Ascending aorta (tissue), 2 donors: ENCODE data around the gene CD44. TPM values are rescaled to one million over a fixed set of nuclear protein-coding genes. Genes with fewer than 3 reads are reported as not detected.

Source experiments
- DNase-seq, 2 donors: peaks; one replicate each; pipeline ENCODE4 v3.0.0-alpha.2; 2019; ENCODE audit warnings: low spot score in 2 of 2
- H3K27ac ChIP-seq, 2 donors: fragments of 200-600 bp; sonication (generic); one replicate each; pipeline ENCODE4 v1.5.1; 2016 to 2017; ENCODE audit warnings: mild to moderate bottlenecking in 1 of 2
- H3K27me3 ChIP-seq: fragments of 200-600 bp; sonication (generic); one replicate; pipeline ENCODE4 v1.5.1; 2017
- H3K36me3 ChIP-seq, 2 donors: fragments of 200-600 bp; sonication (generic); one replicate each; pipeline ENCODE4 v1.5.1; 2016
- H3K4me1 ChIP-seq, 2 donors: fragments of 200-600 bp; sonication (generic); one replicate each; pipeline ENCODE4 v1.5.1; 2016 to 2017; ENCODE audit warnings: mild to moderate bottlenecking in 1 of 2
- H3K4me3 ChIP-seq, 2 donors: fragments of 200-600 bp; sonication (generic); one replicate each; pipeline ENCODE4 v1.5.1; 2016 to 2017; ENCODE audit warnings: mild to moderate bottlenecking in 1 of 2
- H3K9me3 ChIP-seq, 2 donors: fragments of 200-600 bp; sonication (generic); one replicate each; pipeline ENCODE4 v1.5.1; 2016
- intact Hi-C: fragments of 100-400 bp; cut with DNase I; formaldehyde crosslinking; loops from one replicate; pipeline ENCODE4 v1.15.1; 2023
- total RNA-seq: library from RNA; depleted of rRNA; stranded (reverse); fragments of >200 nt; gene quantifications from one replicate; pipeline ENCODE4 v1.1.0, GENCODE V29; 2016
- TF ChIP-seq, protein P1 (sequence below), 3 experiments: fragments of 200-600 bp in 2 of 3; fragments of 450-650 bp in 1 of 3; sonication (generic) in 2 of 3; IDR thresholded peaks; one replicate each; pipeline ENCODE4 v1.5.1; 2016 to 2019; ENCODE audit warnings: antibody characterized with exemption in 3 of 3, mild to moderate bottlenecking in 1 of 3, moderate library complexity in 1 of 3

CD44 gene
- total RNA-seq, 1 donor from 2014 or later = 188 TPM

DNA sequence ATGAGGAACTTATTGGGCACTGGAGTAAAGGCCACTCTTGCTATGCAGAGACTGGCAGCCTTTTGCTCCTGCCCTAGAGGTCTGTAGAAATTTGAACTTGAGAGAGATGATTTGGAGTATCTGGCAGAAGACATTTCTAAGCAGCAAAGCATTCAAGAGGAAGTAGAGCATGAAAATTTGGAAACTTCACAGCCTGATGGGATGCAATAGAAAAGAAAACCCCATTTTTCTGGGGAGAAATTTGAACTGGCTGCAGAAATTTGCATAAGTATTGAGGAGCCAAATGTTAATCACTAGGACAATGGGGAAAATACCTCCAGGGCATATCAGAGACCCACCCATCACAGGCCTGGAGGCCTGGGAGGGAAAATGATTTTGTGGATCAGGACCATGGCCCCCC, 29.9 kb upstream of the CD44 start:
- H3K4me3 ChIP-seq = no peak overlapping the region
- intact Hi-C loops = loop anchor here (10.0 kb wide), 1 partner anchor 556 kb away; the partner anchor contains the start of gene TRIM44
- H3K27me3 ChIP-seq = no peaks in the 10 kb centered on the region
- no peaks in the 10 kb centered on the region for H3K36me3 ChIP-seq
- no peak overlapping the region for H3K27ac ChIP-seq
- peaks cover 0 to 21% of the 10 kb centered on the region in 2 donors for H3K4me1 ChIP-seq
- TF ChIP-seq, protein P1, sequence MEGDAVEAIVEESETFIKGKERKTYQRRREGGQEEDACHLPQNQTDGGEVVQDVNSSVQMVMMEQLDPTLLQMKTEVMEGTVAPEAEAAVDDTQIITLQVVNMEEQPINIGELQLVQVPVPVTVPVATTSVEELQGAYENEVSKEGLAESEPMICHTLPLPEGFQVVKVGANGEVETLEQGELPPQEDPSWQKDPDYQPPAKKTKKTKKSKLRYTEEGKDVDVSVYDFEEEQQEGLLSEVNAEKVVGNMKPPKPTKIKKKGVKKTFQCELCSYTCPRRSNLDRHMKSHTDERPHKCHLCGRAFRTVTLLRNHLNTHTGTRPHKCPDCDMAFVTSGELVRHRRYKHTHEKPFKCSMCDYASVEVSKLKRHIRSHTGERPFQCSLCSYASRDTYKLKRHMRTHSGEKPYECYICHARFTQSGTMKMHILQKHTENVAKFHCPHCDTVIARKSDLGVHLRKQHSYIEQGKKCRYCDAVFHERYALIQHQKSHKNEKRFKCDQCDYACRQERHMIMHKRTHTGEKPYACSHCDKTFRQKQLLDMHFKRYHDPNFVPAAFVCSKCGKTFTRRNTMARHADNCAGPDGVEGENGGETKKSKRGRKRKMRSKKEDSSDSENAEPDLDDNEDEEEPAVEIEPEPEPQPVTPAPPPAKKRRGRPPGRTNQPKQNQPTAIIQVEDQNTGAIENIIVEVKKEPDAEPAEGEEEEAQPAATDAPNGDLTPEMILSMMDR (IDR thresholded peaks at IDR 0.05) = no peak
- H3K9me3 ChIP-seq = no peaks in the 10 kb centered on the region
- DNase-seq = no peak

DNA sequence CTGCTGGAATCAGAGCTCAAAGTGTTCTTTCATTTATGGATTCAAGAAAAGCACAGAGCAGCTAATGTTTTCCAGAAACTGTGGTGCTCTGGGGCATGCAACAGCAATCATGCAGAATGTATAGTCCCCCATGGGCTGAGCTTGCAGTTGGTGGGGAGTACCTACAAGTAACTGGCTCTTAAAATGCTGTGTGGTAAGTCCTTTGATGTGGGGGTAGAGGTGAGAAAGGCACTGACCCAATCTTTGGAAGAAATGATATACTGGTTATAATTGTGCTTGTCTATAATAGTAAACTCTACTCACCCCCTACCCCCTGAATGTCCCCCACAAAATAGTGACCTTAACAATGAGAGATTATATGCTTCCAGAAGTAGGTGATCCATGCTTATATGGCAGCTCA, 29.1 kb upstream of the CD44 start:
- intact Hi-C loops = loop anchor here (5.0 to 10.0 kb wide), 2 partner anchors 528 to 555 kb away; partner anchors contain the start of gene TRIM44
- Histone ChIP-seq H3K4me1 (peaks cover 0 to 21% of the 10 kb centered on the region in 2 donors), H3K27ac (no peak overlapping the region), H3K9me3 (no peaks in the 10 kb centered on the region), H3K27me3 (no peaks in the 10 kb centered on the region), H3K36me3 (no peaks in the 10 kb centered on the region), H3K4me3 (no peak overlapping the region)
- DNase-seq = no peak
- TF ChIP-seq, protein P1 (IDR thresholded peaks at IDR 0.05) = no peak

DNA sequence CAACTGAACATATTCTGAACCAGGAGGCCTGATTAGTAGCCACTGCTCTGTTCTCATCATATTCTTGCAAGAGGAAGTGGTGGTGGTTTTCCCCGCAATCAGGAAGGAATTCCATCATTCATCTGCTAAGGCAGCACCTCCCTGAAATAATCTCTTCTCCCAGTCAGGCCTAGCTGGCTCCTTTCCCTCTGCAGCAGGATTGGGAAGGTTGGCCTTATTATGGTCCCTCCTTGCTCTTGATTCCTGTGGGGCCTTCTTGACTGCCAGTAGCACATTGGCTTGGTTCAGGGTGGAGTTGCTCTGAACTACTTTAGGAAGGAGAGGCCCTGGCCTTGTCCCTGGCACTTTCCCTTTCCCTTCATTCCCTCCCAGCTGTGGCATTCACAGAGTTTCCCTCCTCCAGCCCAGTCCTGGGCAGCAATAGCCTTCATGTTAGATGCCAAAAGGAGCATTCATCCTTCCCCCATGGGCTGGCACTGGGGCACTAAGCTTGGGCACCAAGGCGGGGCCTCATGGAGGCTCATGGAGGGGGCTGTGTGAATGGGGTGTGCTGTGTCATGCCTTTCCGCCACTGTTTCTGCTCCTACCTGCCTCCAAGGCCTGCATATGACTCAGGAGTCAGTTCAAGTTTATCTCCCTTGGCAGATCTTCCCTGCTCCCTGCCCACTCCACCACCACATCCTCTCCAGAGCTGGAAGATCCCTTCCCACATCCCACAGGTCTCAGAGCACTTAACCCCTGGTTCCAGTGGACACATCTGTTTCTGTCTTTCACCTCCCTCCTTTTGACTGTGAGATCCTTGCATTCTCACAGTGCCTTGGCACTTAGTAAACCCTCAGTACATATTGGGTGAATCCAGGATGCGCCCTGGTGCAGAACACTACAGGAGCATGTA, 27.6 kb upstream of the CD44 start:
- no peak for DNase-seq

DNA sequence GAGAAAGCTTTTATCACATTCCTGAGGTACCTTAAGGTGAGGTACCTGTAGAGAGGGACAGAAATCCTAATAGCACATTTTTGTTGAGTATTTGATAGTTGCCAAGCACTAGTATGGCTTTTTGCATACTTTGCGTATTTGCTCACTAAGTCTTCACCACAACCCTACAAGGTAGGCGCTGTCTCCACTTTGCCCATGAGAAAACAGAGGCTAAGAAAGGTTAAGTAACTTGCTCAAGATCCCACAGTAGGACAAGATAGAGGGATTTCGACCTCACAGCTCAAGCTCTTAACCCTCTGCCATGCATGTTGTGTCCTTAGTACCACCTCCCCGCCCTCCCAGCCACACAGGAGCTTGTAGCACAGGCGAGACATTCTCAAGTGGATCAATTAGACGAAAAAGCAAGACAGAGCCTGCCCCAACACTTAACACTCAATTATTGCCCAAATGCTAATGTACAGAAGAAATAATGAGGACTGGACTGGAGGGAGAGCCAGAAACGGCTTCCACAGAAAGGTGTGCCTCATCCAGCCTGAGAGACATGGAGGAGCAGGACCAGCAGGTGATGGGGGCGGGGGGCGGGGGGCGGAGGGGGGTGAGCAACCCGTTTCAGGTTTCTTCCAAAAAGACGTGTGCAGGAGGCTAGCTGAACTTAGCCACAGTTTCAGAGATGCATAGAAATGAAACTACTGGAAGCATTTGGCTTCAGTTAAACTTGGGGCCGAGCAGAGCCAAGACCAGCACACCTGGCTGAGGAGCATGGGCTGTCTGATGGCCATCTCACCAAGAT, 26.7 kb upstream of the CD44 start:
- intact Hi-C loops = loop anchor here (5.0 kb wide), 1 partner anchor 530 kb away; no protein-coding TSS in a partner anchor
- DNase-seq = no peak
- Histone ChIP-seq H3K27ac (no peak overlapping the region), H3K4me3 (no peak overlapping the region), H3K36me3 (no peaks in the 10 kb centered on the region), H3K27me3 (no peaks in the 10 kb centered on the region), H3K4me1 (peaks cover 0 to 23% of the 10 kb centered on the region in 2 donors), H3K9me3 (no peaks in the 10 kb centered on the region)
- TF ChIP-seq, protein P1 (IDR thresholded peaks at IDR 0.05) = no peak

More for the DNA sequence above, 27.6 kb upstream of the CD44 start:
- Histone ChIP-seq H3K36me3 (no peaks in the 10 kb centered on the region), H3K27me3 (no peaks in the 10 kb centered on the region), H3K4me3 (no peak overlapping the region), H3K9me3 (no peaks in the 10 kb centered on the region), H3K4me1 (peaks cover 0 to 15% of the 10 kb centered on the region in 2 donors), H3K27ac (peak overlapping the region in 1 of 2 donors; percentile 33)
- intact Hi-C loops = loop anchor here (5.0 kb wide), 1 partner anchor 529 kb away; no protein-coding TSS in a partner anchor
- TF ChIP-seq, protein P1 (IDR thresholded peaks at IDR 0.05) = no peak

DNA sequence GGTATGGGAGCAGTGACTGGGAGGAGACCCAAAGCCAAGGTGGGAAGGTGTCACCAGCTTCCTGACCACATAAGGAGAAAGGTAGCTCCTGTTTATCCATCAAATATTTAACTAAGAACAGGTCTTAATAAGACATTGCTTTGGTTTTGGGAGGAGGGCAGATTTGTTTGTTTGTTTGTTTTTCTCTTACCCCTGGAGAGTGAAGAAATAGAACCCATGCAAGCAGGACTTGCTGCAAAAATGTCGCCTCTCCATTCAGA, 26.2 kb upstream of the CD44 start:
- DNase-seq = no peak
- Histone ChIP-seq H3K4me3 (no peak overlapping the region), H3K9me3 (no peaks in the 10 kb centered on the region), H3K27me3 (no peaks in the 10 kb centered on the region), H3K4me1 (peaks cover 0 to 27% of the 10 kb centered on the region in 2 donors), H3K36me3 (no peaks in the 10 kb centered on the region), H3K27ac (no peak overlapping the region)
- TF ChIP-seq, protein P1 (IDR thresholded peaks at IDR 0.05) = no peak
- intact Hi-C loops = loop anchor here (5.0 kb wide), 1 partner anchor 530 kb away; no protein-coding TSS in a partner anchor
